NCI-H2196 treated with DMSO at 0.1 percent for 48 hours (cell line): Measurements from ENCODE around the gene CSK.

Source experiments
- DNase-seq: peaks from one replicate; lab custom pipeline; 2025; ENCODE audit not compliant: unreplicated experiment; lab: John Stamatoyannopoulos, UW

The CSK gene

GRCh38 chr15:74842581-74843444 is 60.9 kb downstream of the CSK start, which contains the start of gene ULK3:
Gene ULK3 (minus strand): TSS chr15:74843156. CDS start chr15:74843105, 51 bp downstream.
- peak; percentile 61 for DNase-seq

- no peak for DNase-seq
Observed at GRCh38 chr15:74843445-74843828, 61.6 kb downstream of the CSK start.

GRCh38 chr15:74843891-74844299 is 62.0 kb downstream of the CSK start:
- no peak for DNase-seq

GRCh38 chr15:74844319-74845207 is 62.7 kb downstream of the CSK start:
- DNase-seq, result no peak

- DNase-seq, result no peak
Observed at GRCh38 chr15:74845208-74845568, 63.3 kb downstream of the CSK start.

- no peak for DNase-seq
Observed at GRCh38 chr15:74845581-74845980, 63.7 kb downstream of the CSK start.

- no peak for DNase-seq
Observed at GRCh38 chr15:74847432-74847831, 65.6 kb downstream of the CSK start.

GRCh38 chr15:74850393-74850792 is 68.5 kb downstream of the CSK start:
- no peak for DNase-seq

- DNase-seq, result no peak
Observed at GRCh38 chr15:74851960-74852359, 70.1 kb downstream of the CSK start.
